HCT116 (cell line): ENCODE results near the gene COL2A1. TPM values are rescaled to one million over a fixed set of nuclear protein-coding genes. Genes with fewer than 3 reads are reported as not detected.

ENCODE experiments used
- ATAC-seq: fragments of 200-7000 bp; cut with Tn5 transposase; 2 replicates; pipeline ENCODE4 v1.9.1; 2020; ENCODE audit warnings: mild to moderate bottlenecking, moderate library complexity
- BruUV-seq: library from RNA; stranded (reverse); fragments of 400-500 nt; replicated peaks from 2 replicates; lab custom pipeline; 2021; lab: Mats Ljungman, UMichigan
- CTCF ChIA-PET: fragments of 300-600 bp; sonication (Branson Sonifier 250); formaldehyde crosslinking; loops from one replicate; lab custom pipeline; 2021; ENCODE audit warnings: antibody characterized with exemption; lab: Charles Lee
- POLR2A ChIA-PET: fragments of 300-600, 350-600 bp; sonication (Branson Sonifier 250); formaldehyde crosslinking; loops from one replicate; lab custom pipeline; 2021; ENCODE audit warnings: antibody characterized with exemption; lab: Charles Lee
- RAD21 ChIA-PET, 2 experiments: fragments of 300-600 bp; sonication (Branson Sonifier 250); formaldehyde crosslinking; loops; one replicate each; lab custom pipeline; 2023; ENCODE audit warnings: low total read pairs in 2 of 2; ENCODE audit not compliant: uncharacterized antibody in 2 of 2, unreplicated experiment in 2 of 2, low non-redundant PET in 1 of 2; lab: Charles Lee
- DNase-seq: peaks from one replicate; pipeline ENCODE4 v3.0.0-alpha.2; 2010; ENCODE audit warnings: low read depth, low spot score
- H2AFZ ChIP-seq: fragments of 200-600 bp; shearing (Covaris generic), sonication (generic); 2 replicates; pipeline ENCODE4 v1.6.1; 2017; ENCODE audit warnings: low read depth, mixed run types, mixed read lengths, antibody characterized with exemption, low read length; ENCODE audit not compliant: poor library complexity, severe bottlenecking
- H3K27ac ChIP-seq: 2 replicates; pipeline ENCODE4 v1.5.1; 2012; ENCODE audit warnings: low read depth, low read length
- H3K27me3 ChIP-seq: fragments of 200-600 bp; sonication (generic); 2 replicates; pipeline ENCODE4 v1.6.1; 2016; ENCODE audit warnings: mixed run types, low read length, mixed read lengths; ENCODE audit not compliant: insufficient read depth
- H3K36me3 ChIP-seq, 2 experiments: fragments of 200-500 bp in 1 of 2; fragments of 200-600 bp in 1 of 2; sonication (Bioruptor generic) in 1 of 2; sonication (generic) in 1 of 2; 2 replicates each; pipeline versions ENCODE4 v1.5.1 to v1.6.1; 2014 to 2016; ENCODE audit warnings: low read length in 2 of 2, inconsistent platforms in 1 of 2, mixed read lengths in 1 of 2, mixed run types in 1 of 2; ENCODE audit not compliant: insufficient read depth in 2 of 2, control insufficient read depth in 1 of 2
- H3K4me1 ChIP-seq, 2 experiments: fragments of 200-600 bp in 1 of 2; sonication (generic) in 1 of 2; 2 replicates each; pipeline versions ENCODE4 v1.5.1 to v1.6.1; 2012 to 2017; ENCODE audit warnings: low read length in 2 of 2, inconsistent platforms in 1 of 2, mild to moderate bottlenecking in 1 of 2, mixed read lengths in 1 of 2, mixed run types in 1 of 2, moderate library complexity in 1 of 2; ENCODE audit not compliant: insufficient read depth in 2 of 2, control insufficient read depth in 1 of 2
- H3K4me2 ChIP-seq: fragments of 200-600 bp; sonication (generic); 2 replicates; pipeline ENCODE4 v1.6.1; 2017; ENCODE audit warnings: mixed run types, low read length, mixed read lengths
- H3K4me3 ChIP-seq, 2 experiments: fragments of 200-600 bp in 1 of 2; sonication (generic) in 1 of 2; replicated peaks in 1 of 2; 2 replicates each; pipeline ENCODE4 v1.5.1; 2011 to 2016; ENCODE audit warnings: low read length in 2 of 2, control low read depth in 1 of 2, low read depth in 1 of 2, mild to moderate bottlenecking in 1 of 2, mixed read lengths in 1 of 2, mixed run types in 1 of 2
- H3K79me2 ChIP-seq: fragments of 200-600 bp; sonication (generic); 2 replicates; pipeline ENCODE4 v1.6.1; 2017; ENCODE audit warnings: mild to moderate bottlenecking, mixed run types, low read length, moderate library complexity, mixed read lengths; ENCODE audit not compliant: insufficient read depth
- H3K9ac ChIP-seq: fragments of 200-600 bp; sonication (generic); 2 replicates; pipeline ENCODE4 v1.6.1; 2016; ENCODE audit warnings: low read length, mixed read lengths
- H3K9me2 ChIP-seq: fragments of 200-600 bp; sonication (generic), shearing (Covaris generic); 2 replicates; pipeline ENCODE4 v1.6.1; 2017; ENCODE audit warnings: mixed run types, mild to moderate bottlenecking, moderate library complexity; ENCODE audit not compliant: insufficient read depth
- H3K9me3 ChIP-seq, 2 experiments: fragments of 200-500 bp in 1 of 2; fragments of 200-600 bp in 1 of 2; sonication (Bioruptor generic) in 1 of 2; sonication (generic) in 1 of 2; 2 replicates each; pipeline ENCODE4 v1.6.1; 2014 to 2017; ENCODE audit warnings: low read length in 2 of 2, mixed read lengths in 2 of 2, inconsistent platforms in 1 of 2, low read depth in 1 of 2, mild to moderate bottlenecking in 1 of 2, mixed run types in 1 of 2, moderate library complexity in 1 of 2; ENCODE audit not compliant: control insufficient read depth in 1 of 2, insufficient read depth in 1 of 2
- H4K20me1 ChIP-seq: fragments of 200-600 bp; sonication (generic), shearing (Covaris generic); 2 replicates; pipeline ENCODE4 v1.6.1; 2017; ENCODE audit warnings: mixed run types, mild to moderate bottlenecking, moderate library complexity; ENCODE audit not compliant: insufficient read depth
- CEBPB ChIP-seq: IDR thresholded peaks from 2 replicates; pipeline ENCODE4 v1.6.1; 2012; ENCODE audit warnings: low read depth
- ELF1 ChIP-seq: IDR thresholded peaks from 2 replicates; pipeline ENCODE4 v1.6.1; 2012; ENCODE audit warnings: low read depth, borderline replicate concordance
- EZH2phosphoT487 ChIP-seq: fragments of 200-600 bp; IDR thresholded peaks from 2 replicates; pipeline ENCODE4 v1.6.1; 2018; ENCODE audit warnings: antibody characterized with exemption, borderline replicate concordance
- JUND ChIP-seq: IDR thresholded peaks from 2 replicates; pipeline ENCODE4 v1.6.1; 2012
- POLR2A ChIP-seq: IDR thresholded peaks from 2 replicates; pipeline ENCODE4 v1.7.0; 2011; ENCODE audit warnings: borderline replicate concordance; ENCODE audit not compliant: insufficient read depth, insufficient read length; ENCODE audit errors: extremely low read depth
- SIN3A ChIP-seq: IDR thresholded peaks from 2 replicates; pipeline ENCODE4 v1.6.1; 2012; ENCODE audit warnings: low read depth
- SP1 ChIP-seq: IDR thresholded peaks from 2 replicates; pipeline ENCODE4 v1.6.1; 2012; ENCODE audit warnings: low read depth
- TCF7L2 ChIP-seq: IDR thresholded peaks from 2 replicates; pipeline ENCODE4 v1.7.0; 2011; ENCODE audit warnings: borderline replicate concordance, inconsistent platforms; ENCODE audit not compliant: insufficient read depth, insufficient read length; ENCODE audit errors: extremely low read depth
- ZFX ChIP-seq: fragments of 450-650 bp; IDR thresholded peaks from 2 replicates; pipeline ENCODE4 v1.6.1; 2017
- ZNF274 ChIP-seq: fragments of 200-500 bp; sonication (Bioruptor generic); IDR thresholded peaks from 2 replicates; pipeline ENCODE4 v1.6.1; 2014; ENCODE audit warnings: mild to moderate bottlenecking, low read depth, low read length, inconsistent platforms
- intact Hi-C: fragments of 100-400 bp; cut with micrococcal nuclease; formaldehyde crosslinking; loops from 2 replicates; pipeline ENCODE4 v1.10.0; 2022
- total RNA-seq: library from RNA; stranded (reverse); gene quantifications from one replicate; pipeline ENCODE4 v1.2.1, GENCODE V29; 2021; ENCODE audit not compliant: unreplicated experiment
- TF ChIP-seq, protein P1 (sequence below): IDR thresholded peaks from 2 replicates; pipeline ENCODE4 v1.6.1; 2012
- TF ChIP-seq, protein P2 (sequence below): IDR thresholded peaks from 2 replicates; pipeline ENCODE4 v1.6.1; 2012
- TF ChIP-seq, protein P3 (sequence below), 3 experiments: fragments of 200-600 bp in 1 of 3; sonication (generic) in 1 of 3; IDR thresholded peaks in 2 of 3; conservative IDR thresholded peaks in 1 of 3; 2 replicates each; pipeline ENCODE4 v1.5.1; 2012 to 2017; ENCODE audit warnings: low read depth in 2 of 3, low read length in 2 of 3, antibody characterized with exemption in 1 of 3, borderline replicate concordance in 1 of 3, control low read depth in 1 of 3, mild to moderate bottlenecking in 1 of 3, mixed read lengths in 1 of 3, mixed run types in 1 of 3, moderate library complexity in 1 of 3; ENCODE audit not compliant: insufficient read depth in 1 of 3
- TF ChIP-seq, protein P4 (sequence below): IDR thresholded peaks from 2 replicates; pipeline ENCODE4 v1.6.1; 2011; ENCODE audit warnings: mild to moderate bottlenecking, low read length, moderate library complexity; ENCODE audit not compliant: insufficient replicate concordance; ENCODE audit errors: extremely low read depth

COL2A1 gene
- total RNA-seq, 1 experiment from 2014 or later = 0.22 TPM

DNA sequence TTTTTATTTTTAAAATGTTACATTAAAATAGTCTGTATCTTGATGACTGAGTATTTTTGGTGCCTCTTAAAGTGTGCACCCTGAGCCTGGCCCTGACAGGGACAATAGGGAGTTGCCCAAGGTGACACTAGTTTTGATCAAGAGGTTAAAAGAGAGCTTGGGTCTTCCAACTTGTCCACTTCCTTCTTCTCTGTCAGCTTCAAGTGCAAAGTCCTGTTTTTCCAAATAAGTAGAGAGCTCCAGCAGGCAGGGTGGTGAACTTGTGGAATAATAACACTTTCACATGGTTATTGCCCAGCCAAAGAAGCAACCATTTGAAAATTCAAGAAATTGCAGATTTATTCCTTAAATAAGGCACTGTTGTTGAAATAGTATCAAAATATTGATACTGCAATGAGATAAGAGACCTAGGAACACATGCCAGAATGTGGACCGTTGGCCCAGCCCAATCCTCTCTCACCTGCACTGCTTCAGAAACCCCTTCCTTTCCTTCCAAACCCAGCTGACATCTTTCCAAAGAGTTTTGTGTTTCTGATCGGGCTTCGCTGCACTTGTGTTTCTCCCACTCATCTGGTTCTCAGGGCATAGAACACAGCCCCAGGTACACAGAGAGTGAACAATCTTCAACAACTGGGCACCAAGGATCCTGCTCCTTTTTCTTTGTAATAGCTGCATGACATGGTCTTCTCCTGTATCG lies 13.8 kb upstream of the COL2A1 start:
- Histone ChIP-seq H3K27me3 (peaks cover 21% of the 10 kb centered on the region; the same call in 1 of the 2 replicates), H3K36me3 (no peaks in the 10 kb centered on the region), H3K79me2 (no peaks in the 10 kb centered on the region), H2AFZ (no peak overlapping the region), H3K4me2 (no peak overlapping the region), H3K27ac (no peak overlapping the region), H3K4me1 (no peaks in the 10 kb centered on the region), H3K4me3 (no peak overlapping the region), H3K9me2 (no peaks in the 10 kb centered on the region), H3K9ac (no peak overlapping the region), H4K20me1 (no peaks in the 10 kb centered on the region), H3K9me3 (no peaks in the 10 kb centered on the region)
- ATAC-seq (no peak), DNase-seq (no peak)
- ChIA-PET RAD21 (no interaction called here), CTCF (no interaction called here), POLR2A (no interaction called here)
- BruUV-seq = no TSS peak
- intact Hi-C loops = no loop called here
- TF ChIP-seq SIN3A = no peak
- TF ChIP-seq EZH2phosphoT487 = no peak
- TF ChIP-seq, protein P1, sequence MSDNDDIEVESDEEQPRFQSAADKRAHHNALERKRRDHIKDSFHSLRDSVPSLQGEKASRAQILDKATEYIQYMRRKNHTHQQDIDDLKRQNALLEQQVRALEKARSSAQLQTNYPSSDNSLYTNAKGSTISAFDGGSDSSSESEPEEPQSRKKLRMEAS = no peak
- no peak for TF ChIP-seq JUND
- TF ChIP-seq, protein P2, sequence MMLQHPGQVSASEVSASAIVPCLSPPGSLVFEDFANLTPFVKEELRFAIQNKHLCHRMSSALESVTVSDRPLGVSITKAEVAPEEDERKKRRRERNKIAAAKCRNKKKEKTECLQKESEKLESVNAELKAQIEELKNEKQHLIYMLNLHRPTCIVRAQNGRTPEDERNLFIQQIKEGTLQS = no peak
- TF ChIP-seq ZNF274 = no peak
- no peak for TF ChIP-seq SP1
- TF ChIP-seq POLR2A = no peak
- no peak for TF ChIP-seq CEBPB
- TF ChIP-seq, protein P3, sequence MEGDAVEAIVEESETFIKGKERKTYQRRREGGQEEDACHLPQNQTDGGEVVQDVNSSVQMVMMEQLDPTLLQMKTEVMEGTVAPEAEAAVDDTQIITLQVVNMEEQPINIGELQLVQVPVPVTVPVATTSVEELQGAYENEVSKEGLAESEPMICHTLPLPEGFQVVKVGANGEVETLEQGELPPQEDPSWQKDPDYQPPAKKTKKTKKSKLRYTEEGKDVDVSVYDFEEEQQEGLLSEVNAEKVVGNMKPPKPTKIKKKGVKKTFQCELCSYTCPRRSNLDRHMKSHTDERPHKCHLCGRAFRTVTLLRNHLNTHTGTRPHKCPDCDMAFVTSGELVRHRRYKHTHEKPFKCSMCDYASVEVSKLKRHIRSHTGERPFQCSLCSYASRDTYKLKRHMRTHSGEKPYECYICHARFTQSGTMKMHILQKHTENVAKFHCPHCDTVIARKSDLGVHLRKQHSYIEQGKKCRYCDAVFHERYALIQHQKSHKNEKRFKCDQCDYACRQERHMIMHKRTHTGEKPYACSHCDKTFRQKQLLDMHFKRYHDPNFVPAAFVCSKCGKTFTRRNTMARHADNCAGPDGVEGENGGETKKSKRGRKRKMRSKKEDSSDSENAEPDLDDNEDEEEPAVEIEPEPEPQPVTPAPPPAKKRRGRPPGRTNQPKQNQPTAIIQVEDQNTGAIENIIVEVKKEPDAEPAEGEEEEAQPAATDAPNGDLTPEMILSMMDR (IDR thresholded peaks at IDR 0.05 in 2 of 3, conservative IDR thresholded peaks at IDR 0.05 in 1 of 3; ENCODE audit: borderline replicate concordance in 1 of 3, insufficient read depth in 1 of 3, low read depth in 2 of 3, low read length in 2 of 3) = no peak
- TF ChIP-seq, protein P4, sequence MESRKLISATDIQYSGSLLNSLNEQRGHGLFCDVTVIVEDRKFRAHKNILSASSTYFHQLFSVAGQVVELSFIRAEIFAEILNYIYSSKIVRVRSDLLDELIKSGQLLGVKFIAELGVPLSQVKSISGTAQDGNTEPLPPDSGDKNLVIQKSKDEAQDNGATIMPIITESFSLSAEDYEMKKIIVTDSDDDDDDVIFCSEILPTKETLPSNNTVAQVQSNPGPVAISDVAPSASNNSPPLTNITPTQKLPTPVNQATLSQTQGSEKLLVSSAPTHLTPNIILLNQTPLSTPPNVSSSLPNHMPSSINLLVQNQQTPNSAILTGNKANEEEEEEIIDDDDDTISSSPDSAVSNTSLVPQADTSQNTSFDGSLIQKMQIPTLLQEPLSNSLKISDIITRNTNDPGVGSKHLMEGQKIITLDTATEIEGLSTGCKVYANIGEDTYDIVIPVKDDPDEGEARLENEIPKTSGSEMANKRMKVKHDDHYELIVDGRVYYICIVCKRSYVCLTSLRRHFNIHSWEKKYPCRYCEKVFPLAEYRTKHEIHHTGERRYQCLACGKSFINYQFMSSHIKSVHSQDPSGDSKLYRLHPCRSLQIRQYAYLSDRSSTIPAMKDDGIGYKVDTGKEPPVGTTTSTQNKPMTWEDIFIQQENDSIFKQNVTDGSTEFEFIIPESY = no peak
- no peak for TF ChIP-seq ZFX
- no peak for TF ChIP-seq ELF1
- no peak for TF ChIP-seq TCF7L2
